ENCODE results near the gene UBE2G2. TPM values are rescaled to one million over a fixed set of nuclear protein-coding genes. Genes with fewer than 3 reads are reported as not detected.

UBE2G2 gene
- total RNA-seq, 6 experiments from 2014 or later, result 53.5 to 73.3 (median 61.0) TPM

- no peak for DNase-seq
- H3K27ac Mint-ChIP-seq, result no peak overlapping the region
- H3K4me3 Mint-ChIP-seq, result no peak overlapping the region
- no peaks in the 10 kb centered on the region; the same call in 1 of the 2 replicates for H3K4me1 Mint-ChIP-seq (ENCODE audit: low read depth)
- no peaks in the 10 kb centered on the region; the same call in 1 of the 2 replicates for H3K36me3 Mint-ChIP-seq (ENCODE audit: low read depth)
- H3K27me3 Mint-ChIP-seq (ENCODE audit: insufficient read depth), result peaks cover 27% of the 10 kb centered on the region
- TF ChIP-seq, protein P1, sequence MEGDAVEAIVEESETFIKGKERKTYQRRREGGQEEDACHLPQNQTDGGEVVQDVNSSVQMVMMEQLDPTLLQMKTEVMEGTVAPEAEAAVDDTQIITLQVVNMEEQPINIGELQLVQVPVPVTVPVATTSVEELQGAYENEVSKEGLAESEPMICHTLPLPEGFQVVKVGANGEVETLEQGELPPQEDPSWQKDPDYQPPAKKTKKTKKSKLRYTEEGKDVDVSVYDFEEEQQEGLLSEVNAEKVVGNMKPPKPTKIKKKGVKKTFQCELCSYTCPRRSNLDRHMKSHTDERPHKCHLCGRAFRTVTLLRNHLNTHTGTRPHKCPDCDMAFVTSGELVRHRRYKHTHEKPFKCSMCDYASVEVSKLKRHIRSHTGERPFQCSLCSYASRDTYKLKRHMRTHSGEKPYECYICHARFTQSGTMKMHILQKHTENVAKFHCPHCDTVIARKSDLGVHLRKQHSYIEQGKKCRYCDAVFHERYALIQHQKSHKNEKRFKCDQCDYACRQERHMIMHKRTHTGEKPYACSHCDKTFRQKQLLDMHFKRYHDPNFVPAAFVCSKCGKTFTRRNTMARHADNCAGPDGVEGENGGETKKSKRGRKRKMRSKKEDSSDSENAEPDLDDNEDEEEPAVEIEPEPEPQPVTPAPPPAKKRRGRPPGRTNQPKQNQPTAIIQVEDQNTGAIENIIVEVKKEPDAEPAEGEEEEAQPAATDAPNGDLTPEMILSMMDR (IDR thresholded peaks at IDR 0.05), result no peak
- peaks cover 24% of the 10 kb centered on the region; the same call in 1 of the 2 replicates for H3K9me3 Mint-ChIP-seq
These were observed 63.8 kb downstream of the UBE2G2 start for GRCh38 chr21:44737706-44738354.

DNA sequence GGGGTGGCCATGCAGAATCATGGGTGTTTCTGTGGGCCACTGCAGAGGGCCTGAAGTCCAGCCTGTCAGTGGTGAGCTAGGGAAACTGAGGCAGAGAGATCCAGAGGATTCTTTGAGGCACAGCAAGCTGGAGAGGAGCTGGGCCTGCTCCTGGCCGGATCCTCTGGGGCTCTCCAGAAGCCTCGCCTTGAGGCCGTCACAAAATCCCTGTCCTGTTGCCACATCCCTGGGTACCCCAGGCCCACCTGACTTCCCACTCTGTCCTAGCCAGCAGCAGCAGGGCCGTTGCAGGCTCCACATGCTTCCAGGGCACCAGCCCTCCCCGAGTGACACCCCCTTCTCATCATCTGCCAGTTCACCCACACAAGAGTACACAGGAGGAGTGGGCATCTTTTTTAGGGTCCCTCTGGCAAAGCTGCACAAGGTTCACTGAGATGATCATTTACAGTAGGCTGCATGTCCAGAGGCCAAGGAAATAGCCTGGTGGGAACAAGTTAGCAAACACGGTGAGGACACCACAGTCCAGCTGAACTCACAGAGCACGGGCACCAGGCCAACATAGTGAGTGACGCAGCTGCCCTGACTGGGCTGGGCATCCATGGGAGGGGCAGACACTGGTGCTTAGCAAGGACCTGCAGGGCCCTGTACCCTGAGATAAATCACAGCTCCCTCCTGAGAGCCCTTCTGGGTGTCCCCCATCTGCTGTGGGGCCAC is 65.2 kb downstream of the UBE2G2 start:
- peaks cover 39% of the 10 kb centered on the region for H3K27me3 Mint-ChIP-seq (ENCODE audit: insufficient read depth)
- no peaks in the 10 kb centered on the region; the same call in 1 of the 2 replicates for H3K4me1 Mint-ChIP-seq (ENCODE audit: low read depth)
- H3K9me3 Mint-ChIP-seq, result peaks cover 24% of the 10 kb centered on the region; the same call in 1 of the 2 replicates
- no peak overlapping the region for H3K27ac Mint-ChIP-seq
- H3K36me3 Mint-ChIP-seq (ENCODE audit: low read depth), result no peaks in the 10 kb centered on the region; the same call in 1 of the 2 replicates
- no peak overlapping the region for H3K4me3 Mint-ChIP-seq
- DNase-seq, result no peak
- TF ChIP-seq, protein P1 (IDR thresholded peaks at IDR 0.05), result no peak

DNA sequence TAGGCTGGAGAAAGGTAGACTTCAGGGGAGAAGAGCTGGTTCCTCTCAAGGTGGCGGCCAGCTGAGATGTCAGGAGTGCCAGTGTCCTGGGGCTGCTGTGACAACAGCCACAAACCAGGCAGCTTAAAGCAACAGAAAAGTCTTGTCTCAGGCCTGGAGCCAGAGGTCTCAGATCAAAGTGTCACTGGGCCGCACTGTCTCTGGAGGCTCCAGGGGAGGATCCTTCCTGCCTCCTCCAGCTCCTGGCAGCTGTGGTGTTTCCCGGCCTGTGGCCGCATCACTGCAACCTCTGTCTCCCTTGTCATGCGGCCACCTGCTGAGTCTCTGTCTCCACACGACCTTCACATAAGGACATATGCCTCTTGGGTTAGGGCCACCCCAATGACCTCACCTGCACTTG is 65.8 kb downstream of the UBE2G2 start:
- Mint-ChIP-seq H3K4me3 (no peak overlapping the region), H3K27me3 (ENCODE audit: insufficient read depth) (peaks cover 41% of the 10 kb centered on the region), H3K9me3 (peaks cover 24% of the 10 kb centered on the region; the same call in 1 of the 2 replicates), H3K4me1 (ENCODE audit: low read depth) (no peaks in the 10 kb centered on the region; the same call in 1 of the 2 replicates), H3K36me3 (ENCODE audit: low read depth) (no peaks in the 10 kb centered on the region; the same call in 1 of the 2 replicates), H3K27ac (no peak overlapping the region)
- TF ChIP-seq, protein P1 (IDR thresholded peaks at IDR 0.05), result no peak
- DNase-seq, result no peak

DNA sequence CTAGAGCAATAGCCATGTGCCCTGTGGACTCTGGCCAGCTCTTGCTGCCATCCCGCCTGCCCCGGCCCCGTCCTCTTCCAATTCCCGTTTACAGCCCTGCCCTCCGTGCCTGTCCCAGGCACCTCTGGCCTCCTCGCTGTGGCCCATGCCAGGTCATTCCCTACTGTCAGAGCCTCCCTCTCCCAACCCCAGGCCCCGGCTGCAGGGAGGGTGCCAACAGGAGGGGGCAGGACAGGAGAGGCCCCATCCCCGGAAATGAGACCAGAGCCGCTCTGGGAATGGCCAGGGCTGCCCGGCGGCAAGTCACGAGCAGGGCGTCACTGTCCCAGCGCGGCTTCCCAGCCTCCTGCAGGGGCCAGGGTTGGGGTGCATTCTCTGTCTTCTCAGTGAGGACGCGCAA is 66.8 kb downstream of the UBE2G2 start:
- Mint-ChIP-seq H3K4me3 (no peak overlapping the region), H3K9me3 (peaks cover 24% of the 10 kb centered on the region; the same call in 1 of the 2 replicates), H3K36me3 (ENCODE audit: low read depth) (no peaks in the 10 kb centered on the region; the same call in 1 of the 2 replicates), H3K4me1 (ENCODE audit: low read depth) (no peaks in the 10 kb centered on the region; the same call in 1 of the 2 replicates), H3K27ac (no peak overlapping the region), H3K27me3 (ENCODE audit: insufficient read depth) (peaks cover 42% of the 10 kb centered on the region)
- TF ChIP-seq, protein P1 (IDR thresholded peaks at IDR 0.05), result no peak
- DNase-seq, result no peak

DNA sequence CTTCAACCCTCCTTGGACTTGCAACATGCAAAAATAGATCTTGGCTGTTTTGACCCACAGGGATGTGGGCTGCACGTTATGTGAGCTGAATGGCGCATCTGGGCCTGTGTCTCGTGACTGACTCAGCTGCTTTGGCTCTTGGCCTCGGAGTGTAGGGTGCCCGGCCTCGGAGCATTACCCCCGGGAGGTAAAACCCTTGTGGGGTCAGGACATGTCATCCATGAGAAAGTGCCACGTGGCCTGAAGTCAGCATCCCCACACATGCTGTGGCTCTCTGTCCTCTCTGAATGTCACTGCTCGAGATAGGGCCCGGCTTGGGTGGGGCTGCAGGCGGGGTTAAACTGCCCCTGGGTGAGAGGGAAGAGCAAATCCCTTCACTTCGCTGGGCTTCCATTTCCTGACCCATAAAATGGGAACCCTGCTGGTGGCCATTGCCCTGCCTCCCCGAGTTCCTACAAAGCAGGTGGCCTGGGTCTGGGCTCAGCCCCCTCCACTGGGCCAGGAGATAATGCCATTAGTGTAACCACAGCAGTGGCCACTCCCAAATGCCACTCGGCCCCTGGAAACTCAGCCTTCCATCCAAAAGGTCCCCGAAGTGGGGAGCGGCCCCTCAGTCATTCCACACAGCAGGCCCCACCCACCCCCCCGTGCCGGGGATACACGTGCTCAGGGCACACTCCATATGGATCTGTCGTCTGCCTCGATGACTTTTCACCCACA is 67.4 kb downstream of the UBE2G2 start:
- no peak for DNase-seq
- H3K36me3 Mint-ChIP-seq (ENCODE audit: low read depth), result no peaks in the 10 kb centered on the region; the same call in 1 of the 2 replicates
- no peak overlapping the region for H3K4me3 Mint-ChIP-seq
- peaks cover 45% of the 10 kb centered on the region for H3K27me3 Mint-ChIP-seq (ENCODE audit: insufficient read depth)
- no peaks in the 10 kb centered on the region; the same call in 1 of the 2 replicates for H3K4me1 Mint-ChIP-seq (ENCODE audit: low read depth)
- TF ChIP-seq, protein P1 (IDR thresholded peaks at IDR 0.05), result no peak
- H3K9me3 Mint-ChIP-seq, result peaks cover 19% of the 10 kb centered on the region; the same call in 1 of the 2 replicates
- H3K27ac Mint-ChIP-seq, result no peak overlapping the region

All from HFFc6 (cell line).